ENCODE data around the gene PRR5L. TPM values are rescaled to one million over a fixed set of nuclear protein-coding genes. Genes with fewer than 3 reads are reported as not detected.

The PRR5L gene
- total and polyA plus RNA-seq, 9 of the 15 experiments (the other 6 are each of a cell fraction or from before 2014, with no cell fraction given), result 0.11 to 0.60 (median 0.36) TPM; not detected in 2

DNA sequence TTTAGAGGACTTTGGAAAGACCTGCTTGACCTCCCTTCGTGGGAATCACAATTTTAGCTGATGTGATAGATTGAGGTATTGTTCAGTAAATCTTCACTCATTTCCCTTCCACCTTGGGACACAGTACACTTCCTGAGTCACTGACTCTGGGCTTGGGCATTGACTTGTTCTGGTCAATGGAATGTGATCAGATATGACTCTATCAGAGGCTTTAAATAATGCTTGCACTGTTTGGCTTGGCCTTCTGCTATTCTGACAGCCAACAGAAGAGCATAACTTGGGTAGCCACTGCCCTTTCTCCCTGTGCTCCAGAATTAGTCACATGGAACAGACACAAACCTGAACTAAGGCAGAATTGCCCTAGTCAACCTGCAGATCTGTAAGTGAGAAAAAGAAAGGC lies 12.5 kb downstream of the PRR5L start:
- CTCF ChIA-PET (ENCODE audit: low intra/inter-chr PET ratio), result no interaction called here
- no peaks in the 10 kb centered on the region; a peak in 1 of 5 replicates for H3K27me3 ChIP-seq (ENCODE audit: control insufficient read depth in 2 of 2, insufficient read depth in 2 of 2, low read length in 2 of 2)
- H4K20me1 ChIP-seq (replicated peaks; ENCODE audit: control insufficient read depth, insufficient read depth, low read length), result no peaks in the 10 kb centered on the region
- no peaks in the 10 kb centered on the region for H3K4me1 ChIP-seq (replicated peaks in 1 of 2; ENCODE audit: control insufficient read depth in 2 of 2, insufficient read depth in 2 of 2, low read length in 2 of 2)
- 0% methylated on average over 1 of the region's 1 CpG for WGBS (ENCODE audit: insufficient coverage, low coverage, missing lambda C conversion rate)
- H2AFZ ChIP-seq (ENCODE audit: low read depth, low read length), result no peak overlapping the region
- H3K79me2 ChIP-seq (ENCODE audit: control insufficient read depth, insufficient read depth, low read length), result no peaks in the 10 kb centered on the region
- DNase-seq (ENCODE audit: extremely low read depth in 1 of 4, low spot score in 3 of 4) (no peak), ATAC-seq (no peak), FAIRE-seq (no peak)
- POLR2A ChIA-PET, result no interaction called here
- H3K36me3 ChIP-seq (ENCODE audit: control insufficient read depth, insufficient read depth, low read length), result no peaks in the 10 kb centered on the region
- H3K9ac ChIP-seq (ENCODE audit: insufficient read depth in 1 of 2, low read depth in 2 of 2, low read length in 2 of 2), result no peak overlapping the region
- H3K9me3 ChIP-seq (replicated peaks; ENCODE audit: control insufficient read depth, insufficient read depth, low read depth, low read length), result no peaks in the 10 kb centered on the region
- intact Hi-C loops (cut with micrococcal nuclease), result loop anchor here (5.0 kb wide), 1 partner anchor 184 kb away; no protein-coding TSS in a partner anchor
- no peaks in the 10 kb centered on the region for H3K9me1 ChIP-seq (ENCODE audit: control insufficient read depth, insufficient read depth, low read length)
- H3K4me3 ChIP-seq, result no peak overlapping the region
- H3K27ac ChIP-seq (ENCODE audit: extremely low read depth, low read depth, low read length), result no peak overlapping the region
- in situ Hi-C loops (cut with MboI), result loop anchor here (5.0 to 10.0 kb wide), 2 partner anchors 184 to 436 kb away; no protein-coding TSS in a partner anchor
- H3K4me2 ChIP-seq (ENCODE audit: insufficient read depth, low read length), result no peak overlapping the region
- no TSS peak for BruUV-seq (replicated peaks)
- TF ChIP-seq, protein P1, sequence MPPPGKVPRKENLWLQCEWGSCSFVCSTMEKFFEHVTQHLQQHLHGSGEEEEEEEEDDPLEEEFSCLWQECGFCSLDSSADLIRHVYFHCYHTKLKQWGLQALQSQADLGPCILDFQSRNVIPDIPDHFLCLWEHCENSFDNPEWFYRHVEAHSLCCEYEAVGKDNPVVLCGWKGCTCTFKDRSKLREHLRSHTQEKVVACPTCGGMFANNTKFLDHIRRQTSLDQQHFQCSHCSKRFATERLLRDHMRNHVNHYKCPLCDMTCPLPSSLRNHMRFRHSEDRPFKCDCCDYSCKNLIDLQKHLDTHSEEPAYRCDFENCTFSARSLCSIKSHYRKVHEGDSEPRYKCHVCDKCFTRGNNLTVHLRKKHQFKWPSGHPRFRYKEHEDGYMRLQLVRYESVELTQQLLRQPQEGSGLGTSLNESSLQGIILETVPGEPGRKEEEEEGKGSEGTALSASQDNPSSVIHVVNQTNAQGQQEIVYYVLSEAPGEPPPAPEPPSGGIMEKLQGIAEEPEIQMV (tag; conservative IDR thresholded peaks at IDR 0.05; ENCODE audit: low read depth), result no peak
- no peak for TF ChIP-seq HMG20A (CRISPR knock-in tag; conservative IDR thresholded peaks at IDR 0.05)
- no peak for TF ChIP-seq MTF1 (CRISPR knock-in tag; IDR thresholded peaks at IDR 0.05; ENCODE audit: borderline replicate concordance)
- TF ChIP-seq, protein P2, sequence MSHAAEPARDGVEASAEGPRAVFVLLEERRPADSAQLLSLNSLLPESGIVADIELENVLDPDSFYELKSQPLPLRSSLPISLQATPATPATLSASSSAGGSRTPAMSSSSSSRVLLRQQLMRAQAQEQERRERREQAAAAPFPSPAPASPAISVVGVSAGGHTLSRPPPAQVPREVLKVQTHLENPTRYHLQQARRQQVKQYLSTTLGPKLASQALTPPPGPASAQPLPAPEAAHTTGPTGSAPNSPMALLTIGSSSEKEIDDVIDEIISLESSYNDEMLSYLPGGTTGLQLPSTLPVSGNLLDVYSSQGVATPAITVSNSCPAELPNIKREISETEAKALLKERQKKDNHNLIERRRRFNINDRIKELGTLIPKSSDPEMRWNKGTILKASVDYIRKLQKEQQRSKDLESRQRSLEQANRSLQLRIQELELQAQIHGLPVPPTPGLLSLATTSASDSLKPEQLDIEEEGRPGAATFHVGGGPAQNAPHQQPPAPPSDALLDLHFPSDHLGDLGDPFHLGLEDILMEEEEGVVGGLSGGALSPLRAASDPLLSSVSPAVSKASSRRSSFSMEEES (CRISPR knock-in tag; IDR thresholded peaks at IDR 0.05), result no peak
- no peak for TF ChIP-seq ZNF551 (CRISPR knock-in tag; IDR thresholded peaks at IDR 0.05)
- no peak for TF ChIP-seq CREB1 (IDR thresholded peaks at IDR 0.05)
- no peak for TF ChIP-seq CREB1 (CRISPR knock-in tag; IDR thresholded peaks at IDR 0.05)
- no peak for TF ChIP-seq RNF2 (IDR thresholded peaks at IDR 0.05)
- no peak for TF ChIP-seq RBFOX2 (IDR thresholded peaks at IDR 0.05; ENCODE audit: low read depth, low read length)
- TF ChIP-seq, protein P3, sequence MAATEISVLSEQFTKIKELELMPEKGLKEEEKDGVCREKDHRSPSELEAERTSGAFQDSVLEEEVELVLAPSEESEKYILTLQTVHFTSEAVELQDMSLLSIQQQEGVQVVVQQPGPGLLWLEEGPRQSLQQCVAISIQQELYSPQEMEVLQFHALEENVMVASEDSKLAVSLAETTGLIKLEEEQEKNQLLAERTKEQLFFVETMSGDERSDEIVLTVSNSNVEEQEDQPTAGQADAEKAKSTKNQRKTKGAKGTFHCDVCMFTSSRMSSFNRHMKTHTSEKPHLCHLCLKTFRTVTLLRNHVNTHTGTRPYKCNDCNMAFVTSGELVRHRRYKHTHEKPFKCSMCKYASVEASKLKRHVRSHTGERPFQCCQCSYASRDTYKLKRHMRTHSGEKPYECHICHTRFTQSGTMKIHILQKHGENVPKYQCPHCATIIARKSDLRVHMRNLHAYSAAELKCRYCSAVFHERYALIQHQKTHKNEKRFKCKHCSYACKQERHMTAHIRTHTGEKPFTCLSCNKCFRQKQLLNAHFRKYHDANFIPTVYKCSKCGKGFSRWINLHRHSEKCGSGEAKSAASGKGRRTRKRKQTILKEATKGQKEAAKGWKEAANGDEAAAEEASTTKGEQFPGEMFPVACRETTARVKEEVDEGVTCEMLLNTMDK (IDR thresholded peaks at IDR 0.05; ENCODE audit: borderline replicate concordance, insufficient read depth, low read depth, low read length, poor library complexity, severe bottlenecking), result no peak
- TF ChIP-seq ZNF584 (CRISPR knock-in tag; IDR thresholded peaks at IDR 0.05; ENCODE audit: low read depth), result no peak
- TF ChIP-seq, protein P4, sequence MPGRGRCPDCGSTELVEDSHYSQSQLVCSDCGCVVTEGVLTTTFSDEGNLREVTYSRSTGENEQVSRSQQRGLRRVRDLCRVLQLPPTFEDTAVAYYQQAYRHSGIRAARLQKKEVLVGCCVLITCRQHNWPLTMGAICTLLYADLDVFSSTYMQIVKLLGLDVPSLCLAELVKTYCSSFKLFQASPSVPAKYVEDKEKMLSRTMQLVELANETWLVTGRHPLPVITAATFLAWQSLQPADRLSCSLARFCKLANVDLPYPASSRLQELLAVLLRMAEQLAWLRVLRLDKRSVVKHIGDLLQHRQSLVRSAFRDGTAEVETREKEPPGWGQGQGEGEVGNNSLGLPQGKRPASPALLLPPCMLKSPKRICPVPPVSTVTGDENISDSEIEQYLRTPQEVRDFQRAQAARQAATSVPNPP (IDR thresholded peaks at IDR 0.05; ENCODE audit: borderline replicate concordance, insufficient read depth, insufficient read length), result no peak
- no peak for TF ChIP-seq KDM5B (IDR thresholded peaks at IDR 0.05; ENCODE audit: insufficient replicate concordance, low read depth, low read length)
- TF ChIP-seq NR1H2 (CRISPR knock-in tag; IDR thresholded peaks at IDR 0.05), result no peak

All from K562 (cell line).